BLaER1 treated with 17β-estradiol and CSF1 and Interleukin-3, amounts not matched to agents 10 nM and 100 nM (cell line): ENCODE data around the gene MRPS18A.

Experiments used
- H3K27ac ChIP-seq, 11 experiments: shearing (Covaris generic); formaldehyde crosslinking; 2 replicates each; pipeline ENCODE4 v1.8.1; 2022
- H3K27me3 ChIP-seq, 11 experiments: shearing (Covaris generic); formaldehyde crosslinking; 2 replicates each; pipeline ENCODE4 v1.8.1; 2022
- H3K36me3 ChIP-seq, 11 experiments: shearing (Covaris generic); formaldehyde crosslinking; 2 replicates each; pipeline ENCODE4 v1.8.1; 2022
- H3K4me1 ChIP-seq, 10 experiments: shearing (Covaris generic); formaldehyde crosslinking; 2 replicates each; pipeline ENCODE4 v1.8.1; 2022
- H3K4me2 ChIP-seq, 11 experiments: shearing (Covaris generic); formaldehyde crosslinking; 2 replicates each; pipeline ENCODE4 v1.8.1; 2022
- H3K4me3 ChIP-seq, 10 experiments: shearing (Covaris generic); formaldehyde crosslinking; 2 replicates each; pipeline ENCODE4 v1.8.1; 2022
- H3K9ac ChIP-seq, 11 experiments: shearing (Covaris generic); formaldehyde crosslinking; 2 replicates each; pipeline ENCODE4 v1.8.1; 2022
- H3K9me3 ChIP-seq, 11 experiments: shearing (Covaris generic); formaldehyde crosslinking; replicated peaks in 1 of 11; 2 replicates each; pipeline ENCODE4 v1.8.1; 2022
- H4K20me1 ChIP-seq, 11 experiments: shearing (Covaris generic); formaldehyde crosslinking; 2 replicates each; pipeline ENCODE4 v1.8.1; 2022
- Cebpa-rat ChIP-seq, 11 experiments: shearing (Covaris generic); IDR thresholded peaks; 2 replicates each; pipeline ENCODE4 v1.8.1; 2022

MRPS18A gene

GRCh38 chr6:43622541-43622940 lies 65.0 kb downstream of the MRPS18A start:
- H3K9me3 ChIP-seq, result no peaks in the 10 kb centered on the region
- peaks cover 14 to 46% (median 16%) of the 10 kb centered on the region in 10 experiments for H3K4me1 ChIP-seq
- no peak for TF ChIP-seq Cebpa-rat (IDR thresholded peaks at IDR 0.05)
- peaks cover 77 to 93% (median 90%) of the 10 kb centered on the region in 11 experiments for H3K36me3 ChIP-seq
- H3K9ac ChIP-seq, result no peak overlapping the region
- no peak overlapping the region for H3K4me3 ChIP-seq
- H3K27me3 ChIP-seq, result no peaks in the 10 kb centered on the region
- no peak overlapping the region for H3K4me2 ChIP-seq
- H4K20me1 ChIP-seq, result peaks cover 0 to 72% (median 15%) of the 10 kb centered on the region in 11 experiments; a peak in 11 of 22 replicates
- H3K27ac ChIP-seq, result no peak overlapping the region

DNA sequence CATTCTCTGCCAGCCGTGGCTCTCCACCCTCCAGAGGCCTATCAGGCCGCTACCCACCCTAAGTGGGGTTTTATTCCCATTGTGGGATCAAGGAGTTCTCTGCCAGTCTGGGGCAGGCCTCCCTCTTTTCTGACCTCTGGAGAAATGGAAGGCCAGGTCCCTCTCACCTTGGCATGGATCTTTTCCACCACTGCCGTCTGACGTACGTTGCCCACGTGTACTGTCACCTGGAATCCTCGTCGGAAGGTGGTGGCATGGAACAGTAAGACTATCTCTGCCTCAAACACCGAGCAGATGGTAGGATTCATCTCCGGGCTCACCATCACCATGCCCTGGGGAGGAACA lies 65.8 kb downstream of the MRPS18A start:
- H3K9me3 ChIP-seq, result no peaks in the 10 kb centered on the region
- H3K4me2 ChIP-seq, result no peak overlapping the region
- no peak overlapping the region for H3K27ac ChIP-seq
- H3K27me3 ChIP-seq, result no peaks in the 10 kb centered on the region
- peaks cover 81 to 99% (median 96%) of the 10 kb centered on the region in 11 experiments for H3K36me3 ChIP-seq
- TF ChIP-seq Cebpa-rat (IDR thresholded peaks at IDR 0.05), result no peak
- no peak overlapping the region for H3K4me3 ChIP-seq
- no peak overlapping the region for H3K9ac ChIP-seq
- peaks cover 0 to 65% (median 11%) of the 10 kb centered on the region in 11 experiments; a peak in 11 of 22 replicates for H4K20me1 ChIP-seq
- H3K4me1 ChIP-seq, result peaks cover 6 to 39% (median 9%) of the 10 kb centered on the region in 10 experiments
